OCI-LY3 (cell line): ENCODE results near the gene ALCAM.
"Not testable (repeated sequence)": the region's sequence is repeated elsewhere in the genome, so short reads cannot be mapped to it uniquely, and the experiment has no call there.

Source experiments
- H2AFZ ChIP-seq: fragments of 200-600, 300-600 bp; shearing (Covaris generic); 2 replicates; pipeline ENCODE4 v1.6.0; 2014; ENCODE audit warnings: antibody characterized with exemption, low read depth, low read length
- H3K27ac ChIP-seq: fragments of 200-600, 300-600 bp; sonication (generic); 2 replicates; pipeline ENCODE4 v1.5.1; 2014; ENCODE audit warnings: mild to moderate bottlenecking, low read length, moderate library complexity, mixed read lengths
- H3K27me3 ChIP-seq: fragments of 200-600, 300-600 bp; sonication (generic); 2 replicates; pipeline ENCODE4 v1.6.1; 2014; ENCODE audit warnings: low read depth, low read length, mixed read lengths
- H3K36me3 ChIP-seq: fragments of 200-600, 300-600 bp; sonication (generic); replicated peaks from 2 replicates; pipeline ENCODE3; 2014; ENCODE audit warnings: low read depth, low read length, mixed read lengths
- H3K4me1 ChIP-seq: fragments of 300-600, 200-600 bp; sonication (generic); 2 replicates; pipeline ENCODE4 v1.6.1; 2014; ENCODE audit warnings: low read length, mixed read lengths
- H3K4me2 ChIP-seq: fragments of 200-600, 300-600 bp; sonication (generic); 2 replicates; pipeline ENCODE4 v1.6.1; 2014; ENCODE audit warnings: low read length, mixed read lengths
- H3K4me3 ChIP-seq: fragments of 300-600, 200-600 bp; sonication (generic); 2 replicates; pipeline ENCODE4 v1.5.1; 2014; ENCODE audit warnings: antibody characterized with exemption, mild to moderate bottlenecking, low read length, moderate library complexity
- H3K79me2 ChIP-seq: fragments of 300-600, 200-600 bp; shearing (Covaris generic); 2 replicates; pipeline ENCODE4 v1.6.1; 2014; ENCODE audit warnings: mild to moderate bottlenecking, low read length, mixed read lengths
- H3K9ac ChIP-seq: fragments of 300-600, 200-600 bp; shearing (Covaris generic); 2 replicates; pipeline ENCODE4 v1.6.0; 2014; ENCODE audit warnings: mild to moderate bottlenecking, low read length, moderate library complexity
- H3K9me3 ChIP-seq: fragments of 200-600, 300-600 bp; shearing (Covaris generic); 2 replicates; pipeline ENCODE4 v1.6.1; 2014; ENCODE audit warnings: low read length, mixed read lengths; ENCODE audit not compliant: insufficient read depth
- H4K20me1 ChIP-seq: fragments of 200-600, 300-600 bp; sonication (generic); 2 replicates; pipeline ENCODE4 v1.6.1; 2016; ENCODE audit warnings: low read length, mixed read lengths; ENCODE audit not compliant: insufficient read depth
- EZH2phosphoT487 ChIP-seq: fragments of 200-600 bp; shearing (Covaris generic); IDR thresholded peaks from 2 replicates; pipeline ENCODE4 v1.6.1; 2018; ENCODE audit warnings: antibody characterized with exemption, mixed run types, low read depth
- TF ChIP-seq, protein P1 (sequence below): fragments of 200-600, 300-600 bp; sonication (generic); IDR thresholded peaks from 2 replicates; pipeline ENCODE4 v1.5.1; 2014; ENCODE audit warnings: antibody characterized with exemption, low read length, low read depth

Gene ALCAM

DNA sequence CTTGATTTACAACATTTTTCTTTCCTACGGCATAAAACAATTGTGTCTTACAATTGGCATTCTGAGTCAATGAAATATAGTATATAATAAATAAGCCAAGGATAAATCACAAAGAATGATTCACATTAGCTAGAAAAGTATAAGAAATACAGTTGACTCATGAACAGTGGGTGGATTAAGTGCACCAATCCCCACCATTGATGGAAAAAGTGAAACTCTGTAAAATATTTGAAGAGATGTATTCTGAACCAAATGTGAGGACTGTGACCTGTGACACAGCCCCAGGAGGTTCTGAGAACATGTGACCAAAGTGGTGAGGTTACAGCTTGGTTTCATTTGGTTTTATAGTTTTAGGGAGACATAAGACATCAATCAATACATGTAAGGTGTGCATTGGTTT lies 227.5 kb downstream of the ALCAM start:
- no peak for TF ChIP-seq EZH2phosphoT487
- TF ChIP-seq, protein P1, sequence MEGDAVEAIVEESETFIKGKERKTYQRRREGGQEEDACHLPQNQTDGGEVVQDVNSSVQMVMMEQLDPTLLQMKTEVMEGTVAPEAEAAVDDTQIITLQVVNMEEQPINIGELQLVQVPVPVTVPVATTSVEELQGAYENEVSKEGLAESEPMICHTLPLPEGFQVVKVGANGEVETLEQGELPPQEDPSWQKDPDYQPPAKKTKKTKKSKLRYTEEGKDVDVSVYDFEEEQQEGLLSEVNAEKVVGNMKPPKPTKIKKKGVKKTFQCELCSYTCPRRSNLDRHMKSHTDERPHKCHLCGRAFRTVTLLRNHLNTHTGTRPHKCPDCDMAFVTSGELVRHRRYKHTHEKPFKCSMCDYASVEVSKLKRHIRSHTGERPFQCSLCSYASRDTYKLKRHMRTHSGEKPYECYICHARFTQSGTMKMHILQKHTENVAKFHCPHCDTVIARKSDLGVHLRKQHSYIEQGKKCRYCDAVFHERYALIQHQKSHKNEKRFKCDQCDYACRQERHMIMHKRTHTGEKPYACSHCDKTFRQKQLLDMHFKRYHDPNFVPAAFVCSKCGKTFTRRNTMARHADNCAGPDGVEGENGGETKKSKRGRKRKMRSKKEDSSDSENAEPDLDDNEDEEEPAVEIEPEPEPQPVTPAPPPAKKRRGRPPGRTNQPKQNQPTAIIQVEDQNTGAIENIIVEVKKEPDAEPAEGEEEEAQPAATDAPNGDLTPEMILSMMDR: no peak

DNA sequence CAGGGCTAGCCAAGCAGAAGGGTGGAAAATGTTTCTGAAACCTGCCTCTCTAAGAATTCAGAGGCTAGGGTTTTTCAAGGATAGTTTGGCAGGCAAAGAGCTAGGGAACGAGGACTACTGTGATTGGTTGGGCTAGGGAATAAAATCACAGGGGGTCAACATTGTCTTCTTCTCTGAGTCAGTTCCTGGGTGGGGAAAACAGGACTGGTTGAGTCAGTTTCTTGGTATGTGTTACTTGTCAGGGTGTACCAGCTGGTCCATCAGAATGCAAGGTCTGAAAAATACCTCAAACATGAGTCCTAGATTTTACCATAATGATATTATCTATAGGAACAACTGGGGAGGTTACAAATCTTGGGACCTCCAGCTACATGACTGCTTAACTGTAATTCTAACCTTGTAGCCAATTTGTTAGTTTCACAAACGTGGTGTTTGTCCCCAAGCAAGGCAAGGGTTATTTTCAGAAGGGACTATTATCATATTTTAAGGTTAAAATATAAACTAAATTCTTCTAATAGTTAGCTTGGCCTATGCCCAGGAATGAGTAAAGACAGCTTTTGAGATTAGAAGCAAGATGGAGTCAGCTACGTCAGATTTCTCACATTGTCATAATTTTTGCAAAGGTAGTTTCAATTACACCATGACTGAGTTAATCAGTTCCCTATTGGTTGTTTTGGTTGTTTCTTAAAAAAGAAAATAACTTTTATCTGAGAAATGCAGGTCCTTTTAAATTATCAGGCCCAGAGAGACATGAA lies 231.5 kb downstream of the ALCAM start:
- Histone ChIP-seq H3K36me3 (no peaks in the 10 kb centered on the region), H3K4me3 (no peak overlapping the region), H4K20me1 (no peaks in the 10 kb centered on the region), H3K27me3 (no peaks in the 10 kb centered on the region), H3K79me2 (no peaks in the 10 kb centered on the region), H3K9me3 (no peaks in the 10 kb centered on the region), H3K4me2 (no peak overlapping the region), H3K4me1 (no peaks in the 10 kb centered on the region), H3K27ac (no peak overlapping the region), H2AFZ (no peak overlapping the region), H3K9ac (no peak overlapping the region)
- TF ChIP-seq EZH2phosphoT487: no peak
- TF ChIP-seq, protein P1: no peak

More for the DNA sequence above, 227.5 kb downstream of the ALCAM start:
- H3K4me1 ChIP-seq: no peaks in the 10 kb centered on the region
- no peak overlapping the region for H3K4me2 ChIP-seq
- H3K9ac ChIP-seq: no peak overlapping the region
- H2AFZ ChIP-seq: no peak overlapping the region
- no peaks in the 10 kb centered on the region for H4K20me1 ChIP-seq
- no peak overlapping the region for H3K4me3 ChIP-seq
- no peak overlapping the region for H3K27ac ChIP-seq
- no peaks in the 10 kb centered on the region for H3K9me3 ChIP-seq
- H3K79me2 ChIP-seq: no peaks in the 10 kb centered on the region
- no peaks in the 10 kb centered on the region for H3K27me3 ChIP-seq
- no peaks in the 10 kb centered on the region for H3K36me3 ChIP-seq

GRCh38 chr3:105599350-105599749 lies 232.6 kb downstream of the ALCAM start:
- Histone ChIP-seq H3K4me1 (no peaks in the 10 kb centered on the region), H3K27me3 (no peaks in the 10 kb centered on the region), H4K20me1 (no peaks in the 10 kb centered on the region), H3K4me3 (no peak overlapping the region), H3K4me2 (no peak overlapping the region), H2AFZ (no peak overlapping the region), H3K36me3 (no peaks in the 10 kb centered on the region), H3K9me3 (no peaks in the 10 kb centered on the region), H3K9ac (no peak overlapping the region), H3K27ac (no peak overlapping the region), H3K79me2 (no peaks in the 10 kb centered on the region)
- TF ChIP-seq EZH2phosphoT487: no peak
- TF ChIP-seq, protein P1: no peak

- not testable (repeated sequence) for H2AFZ ChIP-seq, H3K4me2 ChIP-seq, H3K4me3 ChIP-seq, H3K27ac ChIP-seq, H4K20me1 ChIP-seq, H3K4me1 ChIP-seq, H3K9me3 ChIP-seq, H3K27me3 ChIP-seq, H3K36me3 ChIP-seq, H3K9ac ChIP-seq, H3K79me2 ChIP-seq
These were observed 235.0 kb downstream of the ALCAM start for GRCh38 chr3:105601756-105602155.

DNA sequence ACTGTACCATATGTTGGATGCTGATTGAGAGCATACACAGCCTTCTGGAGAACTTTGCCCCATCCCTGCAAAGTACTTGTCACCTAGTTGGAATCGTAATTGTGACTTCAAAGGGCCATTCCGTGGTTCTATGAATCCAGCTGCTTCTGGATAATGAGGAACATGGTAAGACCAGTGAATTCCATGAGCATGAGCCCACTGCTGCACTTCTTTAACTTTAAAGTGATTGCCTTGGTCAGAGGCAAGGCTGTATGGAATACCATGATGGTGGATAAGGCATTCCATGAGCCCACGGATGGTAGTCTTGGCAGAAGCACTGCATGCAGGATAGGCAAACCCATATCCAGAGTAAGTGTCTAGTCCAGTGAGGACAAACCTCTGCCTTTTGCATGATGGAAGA lies 235.6 kb downstream of the ALCAM start:
- H3K4me2 ChIP-seq, H4K20me1 ChIP-seq, H3K4me3 ChIP-seq, H3K9me3 ChIP-seq, H3K36me3 ChIP-seq, H3K27me3 ChIP-seq, H3K4me1 ChIP-seq, H3K27ac ChIP-seq, H3K79me2 ChIP-seq, H2AFZ ChIP-seq, H3K9ac ChIP-seq: not testable (repeated sequence)

DNA sequence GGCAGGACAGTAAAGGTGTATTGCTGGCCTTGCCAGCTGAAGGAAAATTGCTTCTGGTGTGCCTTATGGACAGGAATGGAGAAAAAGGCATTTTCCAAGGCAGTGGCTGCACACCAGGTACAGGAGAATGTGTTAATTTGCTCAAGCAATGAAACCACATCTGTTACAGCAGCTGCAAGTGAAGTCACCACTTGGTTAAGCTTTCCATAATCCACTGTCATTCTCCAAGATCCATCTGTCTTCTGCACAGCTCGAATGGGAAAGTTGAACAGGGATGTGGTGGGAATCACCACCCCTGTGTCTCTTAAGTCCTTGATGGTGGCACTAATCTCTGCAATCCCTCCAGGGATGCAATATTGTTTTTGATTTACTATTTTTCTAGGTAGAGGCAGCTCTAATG lies 236.8 kb downstream of the ALCAM start:
- not testable (repeated sequence) for H3K27ac ChIP-seq, H3K27me3 ChIP-seq, H3K36me3 ChIP-seq, H3K9me3 ChIP-seq, H3K79me2 ChIP-seq, H3K4me2 ChIP-seq, H2AFZ ChIP-seq, H3K4me1 ChIP-seq, H4K20me1 ChIP-seq, H3K4me3 ChIP-seq, H3K9ac ChIP-seq
